Amygdala (tissue), 56 donors: ENCODE results near the gene MACROD2.
A peak's percentile ranks its signal among the peaks of the same experiment; 100 is the strongest.

ENCODE experiments used
- DNase-seq, 56 donors: peaks; one replicate each; lab custom pipeline; 2025; lab: John Stamatoyannopoulos, UW

The MACROD2 gene

GRCh38 chr20:15637950-15638754, 1642.8 kb downstream of the MACROD2 start:
- no peak for DNase-seq

- DNase-seq = no peak
Measured at GRCh38 chr20:15638816-15639215, 1643.5 kb downstream of the MACROD2 start.

- DNase-seq = no peak
Measured at GRCh38 chr20:15639839-15640238, 1644.5 kb downstream of the MACROD2 start.

- DNase-seq = no peak
Measured at GRCh38 chr20:15642109-15642508, 1646.8 kb downstream of the MACROD2 start.

- no peak for DNase-seq
Measured at GRCh38 chr20:15642676-15643075, 1647.4 kb downstream of the MACROD2 start.

- DNase-seq = no peak
Measured at GRCh38 chr20:15643713-15644112, 1648.4 kb downstream of the MACROD2 start.

GRCh38 chr20:15645816-15646215, 1650.5 kb downstream of the MACROD2 start:
- no peak for DNase-seq

- no peak for DNase-seq
Measured at GRCh38 chr20:15653396-15654207, 1658.3 kb downstream of the MACROD2 start.

- DNase-seq = peak in 15 of 56 donors; percentile 2 to 39 (median 7)
Measured at GRCh38 chr20:15654208-15654649, 1658.9 kb downstream of the MACROD2 start.

- DNase-seq = no peak
Measured at GRCh38 chr20:15655295-15655874, 1660.1 kb downstream of the MACROD2 start.

- DNase-seq = no peak
Measured at GRCh38 chr20:15656124-15656523, 1660.8 kb downstream of the MACROD2 start.

- peak in 7 of 56 donors; percentile 2 to 18 (median 4) for DNase-seq
Measured at GRCh38 chr20:15658295-15658694, 1663.0 kb downstream of the MACROD2 start.

GRCh38 chr20:15673206-15673605, 1677.9 kb downstream of the MACROD2 start:
- DNase-seq = no peak

GRCh38 chr20:15674253-15675060, 1679.1 kb downstream of the MACROD2 start:
- DNase-seq = no peak

GRCh38 chr20:15675061-15675514, 1679.8 kb downstream of the MACROD2 start:
- DNase-seq = no peak

GRCh38 chr20:15675813-15676484, 1680.6 kb downstream of the MACROD2 start:
- no peak for DNase-seq

GRCh38 chr20:15676815-15677214, 1681.5 kb downstream of the MACROD2 start:
- DNase-seq = no peak

- no peak for DNase-seq
Measured at GRCh38 chr20:15682690-15683089, 1687.4 kb downstream of the MACROD2 start.

- DNase-seq = no peak
Measured at GRCh38 chr20:15692570-15692969, 1697.3 kb downstream of the MACROD2 start.
